NCI-H1105 (cell line): ENCODE results near the gene PIP5K1B.

Experiments used
- DNase-seq: peaks from one replicate; lab custom pipeline; 2025; lab: John Stamatoyannopoulos, UW

The PIP5K1B gene

GRCh38 chr9:68859347-68859746 is 154.3 kb downstream of the PIP5K1B start:
- no peak for DNase-seq

GRCh38 chr9:68860419-68860818 is 155.4 kb downstream of the PIP5K1B start:
- DNase-seq, result no peak

- no peak for DNase-seq
Measured at GRCh38 chr9:68861436-68861835, 156.4 kb downstream of the PIP5K1B start.

DNA sequence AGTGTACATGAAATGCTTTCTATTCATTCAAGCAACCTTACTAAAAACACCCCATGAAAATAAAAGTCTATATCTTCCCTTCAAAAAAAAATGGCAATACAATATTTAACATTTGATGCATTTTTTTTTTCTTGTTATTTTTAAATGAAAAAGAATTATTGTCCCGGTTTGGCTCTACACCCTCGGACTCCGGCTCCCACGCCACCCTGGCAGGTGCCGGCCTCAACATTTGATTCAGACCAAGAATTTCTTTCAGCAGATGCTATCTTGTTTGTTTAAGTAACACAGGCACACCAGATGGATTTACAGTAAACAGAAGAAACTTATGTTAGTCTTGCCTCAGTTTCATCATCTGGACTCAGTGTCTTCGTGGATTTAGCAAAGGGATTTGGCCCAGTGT is 162.0 kb downstream of the PIP5K1B start:
- no peak for DNase-seq

DNA sequence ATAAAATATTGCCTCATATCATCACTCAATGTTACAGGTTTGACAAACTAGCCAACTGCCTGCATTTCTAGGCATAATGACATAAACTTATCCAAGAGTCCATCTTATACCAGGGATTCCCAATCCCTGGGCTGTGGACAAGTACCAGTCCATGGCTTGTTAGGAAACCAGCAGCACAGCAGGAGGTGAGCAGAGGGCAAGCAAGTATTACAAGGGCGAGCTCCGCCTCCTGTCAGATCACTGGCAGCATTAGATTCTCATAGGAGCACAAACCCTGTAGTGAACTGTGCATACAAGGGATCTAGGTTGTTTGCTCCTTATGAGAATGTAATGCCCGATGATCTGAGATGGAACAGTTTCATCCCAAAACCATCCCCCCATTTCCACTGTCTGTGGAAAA is 164.0 kb downstream of the PIP5K1B start:
- no peak for DNase-seq

GRCh38 chr9:68870086-68870485 is 165.0 kb downstream of the PIP5K1B start:
- no peak for DNase-seq

DNA sequence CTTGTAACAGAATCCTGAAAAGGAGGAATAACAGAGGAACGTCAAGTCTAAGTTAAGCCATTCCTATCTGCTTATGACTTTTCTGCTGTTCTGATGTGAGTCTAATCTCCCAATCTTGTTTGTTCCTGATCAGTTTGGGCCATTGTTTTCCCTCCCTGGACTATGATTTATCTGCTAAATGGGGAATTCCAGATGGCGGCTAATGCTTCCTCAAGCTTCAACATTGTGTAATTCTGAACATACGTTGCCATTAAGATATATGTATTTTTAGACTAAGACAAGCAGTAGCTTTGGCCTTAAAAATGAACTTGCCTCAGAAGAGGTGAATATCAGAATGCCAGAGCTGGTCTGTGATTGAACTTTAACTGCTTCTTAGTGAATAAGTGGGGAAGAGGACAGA is 166.2 kb downstream of the PIP5K1B start:
- no peak for DNase-seq

GRCh38 chr9:68872026-68872501 is 167.0 kb downstream of the PIP5K1B start:
- DNase-seq, result no peak

GRCh38 chr9:68873179-68873578 is 168.1 kb downstream of the PIP5K1B start:
- no peak for DNase-seq

GRCh38 chr9:68876273-68876672 is 171.2 kb downstream of the PIP5K1B start:
- DNase-seq, result no peak

DNA sequence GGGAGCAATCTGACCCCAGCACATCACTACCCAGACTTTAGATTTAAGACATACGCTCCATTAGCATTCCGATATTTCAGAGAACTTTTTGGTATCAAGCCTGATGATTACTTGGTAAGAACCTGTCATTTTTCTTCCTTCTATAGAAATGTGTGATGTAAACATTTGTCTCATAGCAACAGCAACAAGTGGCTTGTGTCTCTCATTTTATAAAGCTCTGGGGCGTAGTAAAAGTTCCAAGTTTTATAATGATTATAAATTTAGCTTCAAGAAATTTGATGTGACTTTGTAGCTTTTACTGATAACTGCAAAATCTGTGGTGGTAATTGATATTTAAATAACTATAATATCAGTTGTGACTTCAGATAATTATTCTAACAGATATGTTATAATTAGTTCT is 171.6 kb downstream of the PIP5K1B start:
- no peak for DNase-seq

- no peak for DNase-seq
Measured at GRCh38 chr9:68877219-68877618, 172.2 kb downstream of the PIP5K1B start.

GRCh38 chr9:68878450-68878849 is 173.4 kb downstream of the PIP5K1B start:
- DNase-seq, result no peak

DNA sequence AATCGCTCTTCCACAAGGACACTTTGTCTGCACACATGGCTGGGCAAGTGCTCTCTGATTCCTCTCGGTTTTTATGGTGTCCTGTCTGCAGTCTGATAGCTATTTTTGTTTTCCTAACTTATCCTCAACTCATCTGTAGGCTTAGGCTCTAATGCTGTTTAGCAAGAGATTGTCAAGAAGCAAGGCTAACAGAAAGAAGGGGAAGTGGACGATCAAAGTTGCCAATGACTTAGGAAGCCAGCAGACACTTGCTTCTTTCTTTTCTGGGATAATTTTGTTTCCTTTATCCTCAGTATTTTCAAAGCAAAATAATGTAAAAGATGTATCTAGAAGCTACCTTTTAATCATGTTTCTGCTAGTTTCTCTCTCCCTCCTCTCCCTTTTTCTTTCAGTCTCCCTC is 178.2 kb downstream of the PIP5K1B start:
- DNase-seq, result no peak

- DNase-seq, result no peak
Measured at GRCh38 chr9:68887232-68887631, 182.2 kb downstream of the PIP5K1B start.

GRCh38 chr9:68894502-68894901 is 189.5 kb downstream of the PIP5K1B start:
- DNase-seq, result no peak

DNA sequence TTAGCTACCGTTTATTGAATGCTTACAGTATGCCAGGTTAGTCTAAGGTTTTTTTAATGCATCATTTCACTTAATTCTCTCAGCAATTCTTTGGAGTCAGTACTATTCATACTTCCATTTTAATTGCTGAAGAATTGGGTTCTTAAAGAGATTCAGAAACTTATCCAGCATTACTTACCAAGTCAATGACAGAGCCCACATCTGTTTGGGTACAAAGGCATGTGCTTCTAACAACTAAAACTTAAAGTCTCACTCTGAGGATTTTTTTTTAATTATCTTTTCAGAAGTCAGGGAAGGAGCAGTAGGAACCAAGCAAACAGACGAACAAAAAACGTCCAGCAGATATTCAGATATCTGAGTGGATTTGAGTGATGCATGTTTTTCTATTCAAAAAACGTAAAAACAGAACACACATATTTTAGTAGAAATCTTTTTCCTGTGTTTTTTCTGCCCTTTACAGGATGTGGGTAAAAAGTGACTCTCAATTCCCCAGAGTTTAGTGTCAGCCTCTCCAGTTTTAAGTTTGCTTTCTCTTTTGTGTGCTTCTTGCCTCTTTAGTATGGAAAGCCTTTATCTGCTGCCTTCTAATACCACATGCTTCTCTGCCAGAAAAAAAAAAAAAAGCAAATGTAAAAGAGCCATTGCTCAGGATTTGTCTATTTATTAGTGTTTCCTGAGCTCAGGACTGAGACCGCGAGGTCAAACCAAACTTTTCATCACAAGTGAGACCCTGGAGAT is 190.9 kb downstream of the PIP5K1B start:
- DNase-seq, result no peak

- no peak for DNase-seq
Measured at GRCh38 chr9:68896486-68896885, 191.4 kb downstream of the PIP5K1B start.

GRCh38 chr9:68897577-68898145 is 192.6 kb downstream of the PIP5K1B start:
- DNase-seq, result no peak

DNA sequence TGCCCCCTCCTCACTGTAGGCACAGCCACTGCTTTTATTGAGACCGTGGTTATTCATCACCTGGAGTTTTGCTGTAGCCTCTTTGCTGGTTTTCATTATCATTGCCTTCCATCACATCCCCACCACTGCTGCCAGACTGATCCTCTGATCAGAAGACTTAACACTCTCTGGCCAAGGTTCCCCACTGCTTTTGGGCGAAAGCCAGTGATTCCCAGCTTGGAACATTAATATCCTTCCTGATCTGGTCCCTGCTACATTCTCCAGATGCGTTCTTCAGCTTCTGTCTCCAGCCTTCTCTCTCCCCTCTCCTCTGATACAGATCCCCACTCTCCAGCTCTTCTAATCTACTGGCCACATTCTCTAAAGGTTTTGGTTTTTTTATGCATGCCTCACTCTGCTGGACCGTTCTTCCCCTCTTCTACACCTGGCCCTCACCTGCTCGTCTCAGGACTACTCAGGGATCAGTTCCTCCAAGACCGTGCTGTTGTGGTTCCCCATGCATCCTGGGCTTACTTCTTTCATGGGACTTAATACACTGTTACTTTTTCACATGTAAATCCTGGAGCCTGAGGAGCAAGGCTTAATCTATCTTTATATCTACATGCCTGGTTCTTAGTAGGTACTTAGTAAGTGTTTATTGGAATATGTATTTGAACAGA is 193.9 kb downstream of the PIP5K1B start:
- no peak for DNase-seq

GRCh38 chr9:68904454-68904853 is 199.4 kb downstream of the PIP5K1B start:
- no peak for DNase-seq

DNA sequence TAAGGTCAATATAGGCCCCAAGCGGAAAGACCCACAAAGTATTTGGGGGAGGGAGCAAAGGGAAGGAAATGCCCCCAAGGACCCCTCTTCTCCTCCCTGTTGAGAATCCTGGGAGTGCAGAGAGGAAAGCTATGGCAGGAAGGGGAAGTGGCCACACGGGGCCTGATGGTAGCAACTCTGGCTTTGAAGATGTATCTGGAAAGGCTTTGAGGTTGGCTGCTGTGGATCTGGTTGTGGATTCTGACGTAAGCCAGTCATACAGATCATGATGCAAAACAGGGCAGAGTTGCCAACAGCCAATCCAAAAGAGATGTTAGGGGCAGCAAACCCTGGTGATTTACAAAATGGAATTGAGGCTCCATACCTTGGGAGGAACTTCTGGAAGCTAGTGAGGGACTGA is 200.1 kb downstream of the PIP5K1B start:
- DNase-seq, result no peak

DNA sequence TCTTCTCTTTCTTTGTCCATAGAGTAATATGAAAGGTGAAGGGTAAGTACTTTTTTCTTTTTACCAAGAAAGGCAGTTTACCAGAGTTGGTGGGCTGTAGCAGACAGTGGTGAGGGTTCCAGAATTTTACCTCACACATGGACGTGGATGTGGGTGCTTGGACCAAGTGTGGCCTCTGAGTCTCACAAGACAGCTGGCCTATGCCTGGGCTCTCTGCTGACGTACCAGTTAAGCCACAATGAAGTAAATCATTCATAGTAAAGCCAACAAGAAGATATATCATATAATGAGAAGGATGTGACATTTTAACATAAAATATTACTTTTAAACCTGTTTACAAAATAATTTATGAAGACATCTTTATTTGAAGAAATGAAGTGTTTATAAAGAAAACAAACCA is 202.9 kb downstream of the PIP5K1B start:
- DNase-seq, result no peak
